GM19043 (cell line): Measurements from ENCODE around the gene PTPRN2.
"Not testable (repeated sequence)": the region's sequence is repeated elsewhere in the genome, so short reads cannot be mapped to it uniquely, and the experiment has no call there.

Experiments
- ATAC-seq: cut with Tn5 transposase; IDR thresholded peaks from one replicate; pipeline ENCODE4 v1.9.1; 2021; ENCODE audit warnings: low read depth; ENCODE audit not compliant: unreplicated experiment

Gene PTPRN2

GRCh38 chr7:158035343-158035742, 552.3 kb downstream of the PTPRN2 start:
- no peak for ATAC-seq

GRCh38 chr7:158034571-158034970, 553.1 kb downstream of the PTPRN2 start:
- ATAC-seq = no peak

GRCh38 chr7:158033925-158034324, 553.7 kb downstream of the PTPRN2 start:
- not testable (repeated sequence) for ATAC-seq

- ATAC-seq = no peak
Observed at GRCh38 chr7:158033196-158033595, 554.4 kb downstream of the PTPRN2 start.

GRCh38 chr7:158032561-158033115, 555.0 kb downstream of the PTPRN2 start:
- ATAC-seq = no peak

- ATAC-seq = no peak
Observed at GRCh38 chr7:158031867-158032308, 555.7 kb downstream of the PTPRN2 start.

GRCh38 chr7:158030566-158030965, 557.1 kb downstream of the PTPRN2 start:
- no peak for ATAC-seq

- ATAC-seq = no peak
Observed at GRCh38 chr7:158030071-158030470, 557.6 kb downstream of the PTPRN2 start.

GRCh38 chr7:158029509-158029908, 558.1 kb downstream of the PTPRN2 start:
- no peak for ATAC-seq

GRCh38 chr7:158028971-158029370, 558.7 kb downstream of the PTPRN2 start:
- ATAC-seq = no peak

- no peak for ATAC-seq
Observed at GRCh38 chr7:158028290-158028941, 559.2 kb downstream of the PTPRN2 start.

- ATAC-seq = no peak
Observed at GRCh38 chr7:158027646-158028045, 560.0 kb downstream of the PTPRN2 start.

GRCh38 chr7:158026636-158027265, 560.9 kb downstream of the PTPRN2 start:
- no peak for ATAC-seq

- ATAC-seq = no peak
Observed at GRCh38 chr7:158025686-158026600, 561.7 kb downstream of the PTPRN2 start.

- no peak for ATAC-seq
Observed at GRCh38 chr7:158024881-158025280, 562.7 kb downstream of the PTPRN2 start.

- no peak for ATAC-seq
Observed at GRCh38 chr7:158024351-158024715, 563.3 kb downstream of the PTPRN2 start.

GRCh38 chr7:158023681-158024350, 563.8 kb downstream of the PTPRN2 start:
- no peak for ATAC-seq

GRCh38 chr7:158023157-158023556, 564.5 kb downstream of the PTPRN2 start:
- no peak for ATAC-seq

GRCh38 chr7:158022601-158023000, 565.0 kb downstream of the PTPRN2 start:
- ATAC-seq = no peak

- no peak for ATAC-seq
Observed at GRCh38 chr7:158021836-158022235, 565.8 kb downstream of the PTPRN2 start.
